Measurements from ENCODE around the gene KCNK16.

Gene KCNK16

DNA sequence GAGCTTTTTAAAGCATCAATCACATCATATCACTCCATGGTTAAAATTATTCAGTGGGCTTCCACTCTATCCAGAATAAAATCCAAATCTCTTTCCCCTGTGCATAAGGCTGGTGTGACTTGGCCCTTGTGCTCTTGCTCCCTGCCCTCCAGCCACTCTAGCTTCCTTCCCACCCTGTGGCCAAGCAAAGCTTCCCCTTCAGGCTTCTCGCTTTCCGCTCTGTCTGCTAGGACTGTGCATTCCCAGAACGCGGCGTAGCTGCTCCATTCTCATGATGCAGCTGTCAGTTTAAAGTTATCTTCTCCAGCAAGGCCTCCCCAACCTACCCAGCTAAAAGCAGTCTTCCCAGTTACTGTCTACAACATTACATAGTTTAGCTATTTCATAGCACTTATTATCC lies 19.4 kb upstream of the KCNK16 start:
- no peak for DNase-seq (ENCODE audit: low read depth in 2 of 2)

DNA sequence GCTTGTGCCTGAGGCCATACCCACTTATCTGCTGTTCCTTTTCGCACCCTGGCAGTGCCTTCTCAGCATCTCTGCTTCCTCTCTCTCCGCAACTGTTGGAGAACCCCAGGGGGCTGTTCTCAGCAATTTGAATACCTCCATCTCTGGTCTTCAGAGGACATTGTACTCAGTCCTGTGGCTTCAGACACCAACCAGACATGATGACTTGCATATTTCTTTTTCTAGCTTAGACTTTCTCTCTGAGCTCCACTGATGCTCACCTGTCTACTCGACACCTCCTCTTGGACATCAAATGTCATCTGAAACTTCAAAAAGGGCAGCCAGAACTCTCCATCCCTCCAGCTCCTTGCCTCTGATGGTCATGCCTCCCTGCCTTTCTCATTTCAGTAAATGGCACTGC lies 18.9 kb upstream of the KCNK16 start:
- no peak for DNase-seq (ENCODE audit: low read depth in 2 of 2)

DNA sequence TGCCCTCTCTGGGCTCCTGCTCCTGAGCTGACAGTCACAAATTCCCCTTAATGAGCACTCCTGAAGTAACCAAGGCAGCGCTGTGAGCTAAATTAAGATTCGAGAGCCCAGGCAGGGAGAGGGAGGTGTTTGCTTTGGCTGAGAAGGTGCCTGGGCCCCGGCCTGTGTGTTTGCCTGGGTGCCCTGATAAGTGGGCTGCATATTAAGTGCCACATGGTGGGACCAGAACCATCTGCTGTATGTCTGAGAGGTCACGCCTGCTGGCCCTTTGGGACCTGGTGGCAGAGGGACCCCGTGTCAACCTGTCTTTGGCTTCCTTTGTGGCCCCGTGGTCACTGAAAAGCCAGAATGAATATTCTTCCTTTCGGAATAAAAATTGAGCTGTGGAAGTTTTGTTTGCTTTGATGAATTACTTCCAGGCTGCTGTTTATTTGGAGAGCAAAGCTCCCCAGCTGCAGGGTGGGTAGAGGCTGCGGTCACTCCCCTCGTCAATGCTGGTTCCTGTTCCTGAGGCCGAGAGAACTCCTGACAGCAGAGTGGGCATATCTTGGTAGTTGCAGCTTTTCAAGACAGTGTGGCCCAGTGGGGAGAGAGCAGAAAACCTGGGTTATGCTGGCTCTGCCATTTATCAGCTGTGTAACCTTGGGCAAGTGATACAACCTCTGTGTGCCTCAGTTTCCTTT lies 17.5 kb upstream of the KCNK16 start:
- DNase-seq (ENCODE audit: low read depth in 2 of 2), result no peak

DNA sequence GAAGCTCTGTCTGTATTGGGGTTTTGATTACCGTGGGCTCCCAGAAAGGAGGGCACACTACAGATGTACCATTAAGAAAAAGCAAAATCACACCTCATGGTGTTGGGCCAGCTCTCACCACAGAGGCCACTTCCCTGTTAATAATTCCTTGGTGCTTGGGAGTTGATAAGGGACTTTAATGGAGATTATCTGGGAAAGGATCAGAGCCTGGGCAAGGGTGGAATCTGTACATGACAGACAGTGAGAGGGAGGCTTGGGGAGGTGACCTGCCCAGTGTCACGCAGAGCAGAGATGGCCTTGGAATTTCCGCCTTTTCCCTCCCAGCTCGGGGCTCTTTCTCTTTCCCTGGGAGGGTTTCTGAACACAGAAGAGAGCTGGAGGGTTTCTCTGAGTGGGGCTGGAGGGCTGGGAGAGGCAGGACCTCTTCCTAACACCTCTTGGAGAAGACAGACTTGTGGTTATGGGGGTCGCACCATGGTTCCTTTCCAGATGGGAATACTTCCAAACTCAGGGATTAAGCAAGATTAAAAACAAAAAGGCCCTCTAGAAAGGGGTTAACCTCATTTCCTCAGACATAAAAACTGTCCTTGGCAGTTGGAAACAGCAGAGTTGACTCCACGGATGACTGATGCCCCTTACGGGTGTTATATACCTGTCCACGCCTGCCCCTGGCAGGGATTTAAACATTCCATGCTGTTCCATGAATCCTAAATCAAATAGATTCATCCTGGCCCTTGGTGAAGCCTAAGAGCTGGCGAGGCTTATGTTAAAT lies 16.8 kb upstream of the KCNK16 start:
- DNase-seq (ENCODE audit: low read depth in 2 of 2), result no peak

DNA sequence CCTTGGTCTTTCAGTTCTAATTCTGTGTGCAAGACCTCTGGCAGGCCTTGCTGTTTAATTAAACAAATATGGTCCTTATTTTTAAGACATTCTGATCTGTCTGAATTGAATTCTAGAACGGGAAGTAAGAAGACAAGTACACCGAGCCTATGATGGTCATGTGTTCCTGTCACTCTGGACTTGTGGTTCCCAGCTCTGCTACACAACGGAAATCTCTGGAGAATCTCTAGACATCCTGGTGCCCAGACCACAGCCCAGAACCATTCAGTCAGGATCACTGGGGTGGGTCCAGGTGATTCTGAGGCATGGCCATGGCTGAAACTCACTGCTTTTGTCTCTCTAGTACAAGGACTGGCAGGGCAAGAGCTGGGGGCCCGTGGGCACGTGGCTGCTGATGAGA lies 15.9 kb upstream of the KCNK16 start:
- no peak for DNase-seq (ENCODE audit: low read depth in 2 of 2)

DNA sequence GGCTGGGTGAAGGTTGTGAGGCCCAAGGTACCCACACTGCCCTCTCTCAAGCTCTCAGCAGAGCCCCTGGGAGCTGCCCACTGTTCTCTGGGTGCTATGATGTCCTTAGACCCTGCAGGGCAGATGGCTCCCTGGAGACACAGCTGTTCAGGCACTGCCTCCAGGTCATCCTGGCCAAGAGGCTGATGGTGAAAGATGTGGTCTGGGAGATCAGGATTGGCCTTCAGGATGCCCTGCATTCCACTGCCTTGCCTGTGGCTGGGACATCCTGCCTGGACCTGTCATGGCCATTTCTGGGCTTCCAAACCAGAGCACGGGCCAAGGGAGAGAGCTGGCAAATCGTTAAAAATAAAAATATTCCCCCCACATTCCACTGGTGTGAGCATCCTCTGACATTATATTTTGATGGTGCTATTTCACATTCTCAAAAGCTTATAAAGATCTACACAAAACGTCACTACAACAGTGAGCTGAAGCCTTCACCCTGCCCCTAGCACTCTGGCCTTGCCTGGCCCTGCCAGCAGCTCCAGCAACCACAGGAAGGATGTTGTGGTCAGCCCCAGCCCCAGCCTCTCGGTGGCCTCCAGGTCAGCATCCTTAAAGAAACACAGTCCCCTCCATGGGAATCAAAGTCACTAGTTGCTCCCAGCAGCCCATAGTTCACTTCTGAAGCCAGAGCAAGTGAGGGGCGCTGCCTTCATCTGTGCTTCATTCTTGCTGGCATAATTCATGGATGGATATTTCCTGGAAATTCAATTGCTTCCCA lies 13.5 kb upstream of the KCNK16 start:
- no peak for DNase-seq (ENCODE audit: low read depth in 2 of 2)

DNA sequence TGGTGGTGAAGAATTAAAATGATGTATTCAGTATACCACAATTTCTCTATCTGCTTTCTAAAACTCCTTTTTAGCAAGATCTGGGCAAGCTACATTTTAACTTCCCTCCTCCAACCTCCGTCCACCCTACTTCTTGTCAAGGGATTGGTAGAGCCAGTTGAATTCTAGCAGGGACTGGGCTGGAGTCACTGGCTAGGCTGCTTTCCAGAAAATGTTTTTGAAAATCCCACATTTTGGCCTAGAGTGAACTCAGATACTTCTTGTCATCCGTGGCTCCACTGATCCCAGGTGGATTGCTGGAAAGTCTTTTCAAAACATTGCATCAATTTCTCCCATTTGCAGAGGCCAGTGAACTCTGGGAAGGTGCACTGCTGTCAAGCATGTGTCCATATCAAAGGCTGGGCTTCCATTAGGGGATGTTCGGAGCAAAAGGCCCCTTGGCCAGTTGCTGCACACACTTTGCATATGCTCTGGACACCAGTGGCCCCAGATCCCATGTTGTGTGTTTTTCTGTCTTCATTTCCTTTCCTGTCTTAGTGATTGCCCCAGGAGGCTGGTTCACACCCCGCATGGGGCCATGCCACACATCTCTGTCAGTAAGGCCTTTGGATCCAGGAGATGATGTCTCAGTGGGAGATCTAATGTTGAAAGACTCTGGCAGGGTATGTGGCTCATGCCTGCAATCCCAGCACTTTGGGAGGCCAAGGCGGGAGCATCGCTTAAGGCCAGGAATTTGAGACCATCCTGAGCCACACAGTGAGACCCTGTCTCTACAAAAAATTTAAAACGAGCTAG lies 11.3 kb upstream of the KCNK16 start:
- DNase-seq (ENCODE audit: low read depth in 2 of 2), result no peak

DNA sequence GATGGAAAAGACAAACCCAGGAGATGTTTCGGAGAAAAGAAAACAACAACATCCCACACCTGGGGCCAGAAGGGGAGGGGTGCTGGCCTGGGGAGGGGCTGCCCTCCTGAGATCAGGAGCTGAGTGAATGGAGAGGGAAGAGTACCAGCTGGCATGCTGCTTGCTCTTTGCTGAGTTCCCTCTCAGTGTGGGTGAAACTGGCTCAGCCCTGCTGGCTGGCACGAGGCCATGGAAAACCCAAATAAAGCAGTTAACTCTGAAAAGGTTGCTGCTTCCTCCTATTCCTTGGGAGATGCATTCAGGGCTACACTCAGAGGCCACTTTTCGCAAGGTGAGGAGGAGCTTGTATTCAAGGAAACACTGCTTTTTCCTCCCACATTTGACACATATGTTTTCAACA lies 8.0 kb upstream of the KCNK16 start:
- DNase-seq (ENCODE audit: low read depth in 2 of 2), result no peak

DNA sequence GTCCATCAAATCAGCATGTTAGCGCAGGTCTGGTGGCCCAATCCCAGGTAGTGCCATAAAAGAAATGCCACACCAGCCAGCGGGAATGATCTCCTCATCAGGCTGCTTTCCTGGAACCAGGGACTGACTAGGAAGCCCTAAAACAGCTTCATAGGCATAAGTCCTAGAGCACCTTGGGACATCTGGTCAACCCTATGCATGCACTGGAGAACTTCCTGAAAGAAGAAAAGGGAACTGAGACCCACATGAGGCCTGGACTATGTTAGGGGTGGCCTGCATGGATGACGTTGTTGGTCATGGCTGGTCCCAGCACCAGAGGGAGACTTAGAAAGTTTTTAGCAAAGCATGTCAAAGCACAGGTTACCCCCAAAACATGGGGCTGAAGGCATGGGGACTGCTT lies 7.6 kb upstream of the KCNK16 start:
- DNase-seq (ENCODE audit: low read depth in 2 of 2), result no peak

DNA sequence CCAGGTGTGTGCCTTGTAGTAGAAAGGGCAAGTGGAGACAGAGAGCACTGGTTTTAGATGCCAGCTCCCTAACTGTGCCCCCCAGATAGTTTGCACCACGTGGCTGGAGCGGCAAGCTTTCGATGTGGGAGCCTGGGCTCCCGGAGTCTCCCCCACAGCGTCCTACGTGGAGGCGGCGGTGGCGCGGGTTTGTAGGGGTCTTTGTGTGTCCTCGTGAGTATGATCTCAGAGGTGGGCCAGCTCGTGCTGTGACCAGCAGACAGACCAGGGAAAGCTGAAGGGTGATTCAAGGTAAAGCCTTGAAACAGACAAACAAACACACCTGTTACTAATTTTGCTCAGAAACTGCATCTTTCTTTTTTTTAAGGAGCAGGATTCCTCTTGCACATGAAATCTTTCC lies 5.6 kb upstream of the KCNK16 start:
- DNase-seq (ENCODE audit: low read depth in 2 of 2), result no peak

DNA sequence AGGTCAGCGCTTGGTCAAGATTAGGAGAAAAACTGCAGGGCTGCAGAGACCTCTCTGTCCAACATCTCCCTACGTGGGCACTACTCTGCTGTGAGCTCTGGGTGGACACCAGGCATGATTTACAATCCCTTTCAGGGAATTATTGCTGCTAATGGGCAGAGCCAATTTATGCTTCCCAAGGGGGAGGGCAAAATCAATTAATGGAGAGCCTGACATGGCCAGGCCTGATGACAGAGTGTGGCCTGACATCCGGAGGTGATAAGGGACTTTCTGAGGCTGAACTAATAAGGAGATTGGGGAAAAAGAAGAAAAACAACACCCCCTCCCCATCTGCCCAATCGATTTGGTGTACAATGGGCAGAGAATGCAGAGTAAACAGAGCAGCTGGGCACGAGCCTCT lies 5.0 kb upstream of the KCNK16 start:
- no peak for DNase-seq (ENCODE audit: low read depth in 2 of 2)

DNA sequence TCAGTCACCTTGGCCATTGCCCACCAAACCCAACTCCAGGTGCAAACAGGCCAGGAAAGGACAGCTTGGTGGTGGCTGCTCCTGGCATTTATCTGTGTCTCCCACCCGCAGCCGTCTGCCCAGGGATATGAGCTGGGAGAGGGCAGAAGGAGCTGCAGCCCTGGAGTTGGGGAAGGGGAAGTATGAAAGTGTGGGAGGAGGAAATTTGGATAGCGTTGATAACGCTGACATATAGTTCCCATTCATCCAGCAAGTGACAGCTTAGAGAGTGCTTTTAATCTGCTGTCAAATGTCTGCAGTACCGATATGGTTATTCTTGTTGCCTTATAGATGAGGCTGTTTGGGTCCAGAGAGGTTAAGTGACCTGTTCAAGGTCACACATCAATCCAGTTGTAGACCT lies 741 bp downstream of the KCNK16 start:
- no peak for DNase-seq (ENCODE audit: low read depth in 2 of 2)

DNA sequence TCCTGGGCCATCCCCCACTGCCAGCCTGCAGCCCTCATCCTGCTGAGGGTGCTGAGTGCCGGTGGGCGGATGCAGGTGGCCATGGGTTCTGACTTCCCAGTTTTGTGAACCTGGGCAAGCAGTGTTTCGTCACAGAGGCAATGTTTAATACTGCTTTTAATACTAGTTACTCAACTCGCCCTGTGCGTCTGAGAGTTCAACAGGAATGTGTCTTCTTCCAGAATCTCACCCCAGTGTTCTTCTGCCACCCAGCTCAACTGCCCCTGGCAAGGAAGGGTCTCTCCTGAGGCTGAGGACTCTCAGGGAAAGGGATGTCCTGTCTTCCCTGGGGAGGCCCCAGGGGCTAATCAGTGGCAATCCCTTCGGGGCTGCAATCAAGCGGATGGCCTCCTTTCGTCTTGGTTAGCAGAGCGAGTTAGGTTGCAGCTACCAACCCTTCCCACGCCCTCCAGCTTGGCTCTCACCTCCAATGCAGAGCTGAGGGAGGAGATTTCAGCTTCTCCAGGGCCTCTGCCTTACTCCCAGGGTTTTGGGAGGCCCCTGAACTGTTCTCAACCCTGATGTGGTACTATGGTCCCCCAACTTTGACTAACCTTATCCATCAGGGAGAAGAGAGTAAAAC lies 2.0 kb downstream of the KCNK16 start:
- no peak for DNase-seq (ENCODE audit: low read depth in 2 of 2)

DNA sequence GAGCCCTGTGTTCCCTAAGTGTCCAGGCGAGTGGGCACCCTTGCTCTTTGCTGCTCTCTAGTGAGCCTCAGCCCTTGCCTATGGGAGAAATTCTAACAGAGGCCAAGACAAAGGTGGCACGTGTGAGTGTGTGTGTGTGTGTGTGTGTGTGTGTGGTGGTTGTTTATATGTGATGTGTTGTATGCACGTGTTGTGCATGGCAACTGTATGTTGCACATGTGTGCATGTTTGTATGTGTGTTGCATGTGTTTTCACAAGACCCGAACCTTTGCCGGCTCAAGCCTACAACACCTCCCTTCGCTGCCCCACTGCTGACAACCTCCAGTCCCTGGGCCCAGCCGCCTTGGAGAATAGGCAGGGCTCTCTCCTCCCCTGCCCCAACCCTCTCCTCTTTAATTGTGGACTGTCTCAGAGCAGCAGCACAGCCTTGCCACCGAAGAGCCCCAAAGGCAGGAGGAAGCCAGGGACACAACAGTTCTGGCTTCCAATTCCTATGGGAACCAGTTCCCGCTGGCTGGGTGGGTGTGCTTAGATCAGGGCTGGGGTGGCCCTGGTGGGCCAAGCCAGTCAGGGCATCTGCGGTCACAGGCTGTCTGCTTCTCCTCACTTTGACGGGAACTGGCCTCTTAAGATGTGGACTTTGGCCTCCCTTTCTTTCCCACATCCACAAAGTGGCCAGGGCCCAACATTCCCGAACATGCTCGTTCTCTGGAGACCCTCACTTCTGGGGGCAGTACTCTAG lies 2.7 kb downstream of the KCNK16 start:
- no peak for DNase-seq (ENCODE audit: low read depth in 2 of 2)

DNA sequence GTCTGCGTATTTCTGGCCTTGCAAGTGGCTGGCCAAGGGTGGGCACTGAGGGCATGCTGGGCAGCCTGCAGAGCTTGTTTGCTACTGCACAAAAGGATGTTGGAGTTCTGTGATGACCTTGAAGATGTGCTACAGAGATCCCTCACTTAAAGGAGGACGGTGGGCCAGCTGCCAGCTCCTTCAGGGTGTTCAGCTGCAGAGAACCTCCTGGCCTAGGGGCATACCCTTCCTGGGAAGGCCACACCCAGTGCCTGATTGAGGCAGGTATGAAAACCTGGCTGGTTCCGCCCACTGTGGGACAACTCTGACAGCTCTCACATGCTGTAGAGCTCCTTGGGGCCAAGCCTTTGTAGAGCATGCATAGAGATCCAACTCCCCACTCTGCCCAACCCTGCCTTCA lies 5.2 kb downstream of the KCNK16 start:
- DNase-seq (ENCODE audit: low read depth in 2 of 2), result no peak

DNA sequence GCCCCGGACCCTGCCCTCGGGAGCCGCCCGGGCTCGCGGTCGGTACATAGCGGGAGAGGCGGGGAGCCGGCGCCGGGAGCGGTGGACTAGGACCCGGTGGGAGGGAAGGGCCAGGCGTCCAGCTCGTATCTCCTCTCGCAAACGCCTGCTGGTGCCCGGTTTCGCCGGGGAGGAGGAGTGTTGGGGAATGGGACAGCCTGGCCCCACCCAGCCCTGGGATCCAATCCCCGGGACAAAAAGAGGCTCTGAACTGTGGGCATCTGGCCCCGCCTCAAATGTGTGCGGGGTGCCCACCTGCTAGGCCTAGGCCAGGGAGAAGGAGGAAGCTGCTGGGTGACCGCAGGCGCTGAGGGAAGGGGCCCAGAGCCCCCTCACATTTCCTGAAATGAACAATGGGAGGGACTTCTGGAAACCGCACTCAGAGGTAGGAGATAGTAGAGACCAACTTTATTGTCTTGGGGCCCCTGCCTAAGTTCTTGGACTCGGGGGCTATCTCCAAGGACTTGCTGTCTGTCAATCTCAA lies 8.2 kb downstream of the KCNK16 start, which contains the start of gene KCNK17:
KCNK17 (minus strand) TSS at position 147 of the 523 bp plus-strand sequence; CDS start at position 48, 99 bp downstream.
- DNase-seq (ENCODE audit: low read depth in 2 of 2), result no peak

DNA sequence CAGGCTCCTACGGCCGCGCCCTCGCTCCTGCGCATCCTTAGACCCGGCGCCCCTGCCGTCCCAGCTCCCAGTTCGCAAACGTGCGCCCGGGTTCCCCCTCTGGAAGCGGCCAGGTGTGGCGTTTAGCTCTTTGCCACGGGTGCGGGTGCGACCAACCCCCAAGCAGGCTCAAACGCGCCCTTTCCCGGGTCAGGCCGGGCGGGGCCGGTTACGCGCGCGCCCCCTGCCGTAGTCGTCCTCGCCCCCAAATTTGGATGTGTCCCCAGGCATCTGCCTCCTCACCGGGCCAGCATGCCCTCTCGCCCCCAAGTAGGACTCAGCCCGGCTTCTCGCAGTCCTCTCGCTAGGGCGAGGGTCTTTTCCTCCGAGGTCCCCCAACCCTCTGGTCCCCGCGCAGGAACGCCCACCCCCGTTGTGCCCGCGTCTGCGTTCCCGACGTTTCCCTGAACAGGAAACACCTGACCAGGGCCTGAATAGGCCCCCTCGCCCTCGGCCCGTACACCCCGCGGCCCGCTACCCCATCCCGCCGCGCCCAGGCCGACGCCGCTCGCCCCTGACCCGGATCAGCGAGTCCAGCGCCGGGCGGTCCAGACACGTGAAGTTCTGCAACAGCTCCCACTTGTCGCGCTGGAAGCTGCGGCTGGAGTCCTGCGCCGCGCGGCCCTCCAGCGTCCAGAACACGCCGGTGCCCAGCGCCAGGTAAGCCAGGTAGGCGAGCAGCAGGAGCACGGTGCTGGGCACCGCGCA lies 8.8 kb downstream of the KCNK16 start:
- DNase-seq (ENCODE audit: low read depth in 2 of 2), result no peak

DNA sequence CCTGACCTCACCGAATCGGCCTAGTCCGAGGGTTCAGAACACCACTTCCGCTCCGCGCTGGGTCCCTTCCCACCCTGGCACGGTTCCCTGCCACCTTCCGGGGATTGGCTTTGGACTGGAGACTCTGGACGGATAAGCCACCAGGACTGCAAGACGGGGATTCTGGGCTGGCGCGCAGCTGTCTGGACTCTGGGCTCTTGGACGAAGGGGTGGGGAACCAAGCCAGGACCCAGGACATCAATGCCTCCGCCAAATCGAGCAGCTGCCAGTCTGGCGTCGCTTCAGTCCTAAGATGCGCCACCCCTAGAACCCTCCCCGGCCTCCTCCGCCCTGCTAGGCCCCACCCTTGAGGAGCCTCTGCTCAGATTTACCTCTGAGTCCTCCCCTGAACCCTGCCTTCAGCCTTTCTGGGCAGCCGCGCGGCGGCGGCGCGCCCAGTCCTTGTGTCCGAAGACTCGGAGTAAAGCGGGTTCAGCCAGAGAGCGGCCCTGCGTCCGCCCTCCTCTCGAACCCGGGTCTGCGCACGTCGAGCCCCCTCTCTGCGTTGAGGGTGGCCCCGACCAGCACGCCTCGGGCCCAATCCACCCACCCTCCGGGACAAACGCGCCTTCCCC lies 9.5 kb downstream of the KCNK16 start:
- no peak for DNase-seq (ENCODE audit: low read depth in 2 of 2)

DNA sequence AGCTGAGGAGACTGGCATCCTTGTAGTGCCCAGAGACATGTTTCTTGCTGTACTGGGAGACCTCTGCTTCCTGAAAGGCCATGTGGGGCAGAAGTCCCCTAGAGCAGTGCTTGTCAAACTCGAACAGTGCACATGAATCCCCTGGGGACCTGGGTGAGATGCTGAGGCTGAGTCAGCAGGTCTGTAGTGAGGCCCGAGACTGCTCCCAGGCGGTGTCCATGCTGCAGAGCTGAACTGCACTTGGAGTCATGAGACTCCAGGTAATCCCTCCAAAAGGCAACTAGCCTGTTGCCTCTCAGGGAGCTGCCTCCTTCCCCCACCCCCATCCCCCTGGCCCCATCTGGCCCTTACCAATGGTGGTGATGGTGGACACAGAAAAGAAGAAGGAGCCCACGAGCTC lies 12.0 kb downstream of the KCNK16 start:
- DNase-seq (ENCODE audit: low read depth in 2 of 2), result no peak
